Smooth muscle cell of the pulmonary artery (primary cell): ENCODE data around the gene RNF2. TPM values are rescaled to one million over a fixed set of nuclear protein-coding genes. Genes with fewer than 3 reads are reported as not detected.

ENCODE experiments used
- total RNA-seq: library from RNA; depleted of rRNA; stranded (reverse); fragments of >200 nt; gene quantifications from 2 replicates; pipeline ENCODE4 v1.2.3, GENCODE V29; 2014

RNF2 gene
- total RNA-seq: 27.4 and 44.3 TPM in 2 replicates

GRCh38 chr1:185044981-185045813 lies at the start of gene RNF2:
Gene RNF2, plus strand, starts transcription at chr1:185045558. Its CDS starts 41,996 bp downstream, at chr1:185087554.

Other genes starting within 250 kb of the RNF2 start
- gene NIBAN1, start 71.0 kb upstream of the RNF2 start, total RNA-seq: 58.9 and 152 TPM in 2 replicates
- 26.1 and 42.3 TPM in 2 replicates for gene TRMT1L, start 111.4 kb downstream of the RNF2 start, total RNA-seq
- gene SWT1, start 111.6 kb downstream of the RNF2 start, total RNA-seq: 4.2 and 4.4 TPM in 2 replicates